HG02885 (cell line): ENCODE data around the gene TFEB.
"Not testable (repeated sequence)": the region's sequence is repeated elsewhere in the genome, so short reads cannot be mapped to it uniquely, and the experiment has no call there.

Source experiments
- ATAC-seq: cut with Tn5 transposase; IDR thresholded peaks from one replicate; pipeline ENCODE4 v1.9.1; 2021; ENCODE audit warnings: mild to moderate bottlenecking; ENCODE audit not compliant: unreplicated experiment, poor library complexity

TFEB gene

DNA sequence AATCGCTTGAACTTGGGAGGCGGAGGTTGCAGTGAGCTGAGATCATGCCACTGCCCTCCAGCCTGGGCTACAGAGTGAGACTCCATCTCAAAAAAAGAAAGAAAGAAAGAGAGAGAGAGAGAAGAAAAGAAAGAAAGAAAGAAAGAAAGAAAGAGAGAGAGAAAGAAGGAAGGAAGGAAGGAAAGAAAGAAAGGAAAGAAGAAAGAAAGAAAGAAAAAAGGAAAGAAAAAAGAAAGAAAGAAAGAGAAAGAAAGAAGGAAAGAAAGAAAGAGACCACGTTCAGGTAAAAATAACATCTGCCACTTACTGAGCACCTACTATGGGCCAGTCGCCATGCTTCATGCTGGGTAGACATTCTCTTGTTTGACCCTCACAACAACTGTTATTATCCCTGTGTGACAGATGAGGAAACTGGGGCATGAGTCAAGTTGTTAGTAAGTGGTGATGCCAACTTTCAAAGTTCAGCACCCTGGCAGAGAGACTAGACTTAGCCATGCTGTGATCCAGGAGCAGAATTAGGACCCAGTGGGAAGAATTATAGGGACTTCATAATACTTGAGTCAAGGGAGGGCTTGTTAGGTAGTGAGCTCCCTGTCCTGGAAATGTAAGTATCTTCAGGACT is 30.7 kb upstream of the TFEB start:
- ATAC-seq = not testable (repeated sequence)

DNA sequence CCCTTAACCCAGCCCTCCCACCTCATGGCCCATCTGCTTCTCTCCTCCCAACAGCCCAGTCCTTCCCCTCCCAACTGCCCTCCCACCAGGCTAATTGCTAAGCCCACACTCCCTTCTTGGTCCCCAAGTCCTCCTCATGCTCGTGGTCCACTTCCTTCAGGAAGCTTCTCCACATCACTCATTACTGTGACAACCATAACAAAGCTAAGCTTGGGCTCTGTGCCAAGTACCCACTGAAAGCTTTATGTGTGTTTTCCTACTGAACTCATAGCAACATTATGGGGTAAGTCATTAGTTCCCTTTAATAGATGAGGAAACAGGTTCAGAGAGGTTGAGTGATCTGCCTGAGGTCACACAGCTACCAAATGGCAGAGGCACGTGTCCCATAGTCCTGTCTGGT is 28.1 kb upstream of the TFEB start:
- ATAC-seq = no peak

DNA sequence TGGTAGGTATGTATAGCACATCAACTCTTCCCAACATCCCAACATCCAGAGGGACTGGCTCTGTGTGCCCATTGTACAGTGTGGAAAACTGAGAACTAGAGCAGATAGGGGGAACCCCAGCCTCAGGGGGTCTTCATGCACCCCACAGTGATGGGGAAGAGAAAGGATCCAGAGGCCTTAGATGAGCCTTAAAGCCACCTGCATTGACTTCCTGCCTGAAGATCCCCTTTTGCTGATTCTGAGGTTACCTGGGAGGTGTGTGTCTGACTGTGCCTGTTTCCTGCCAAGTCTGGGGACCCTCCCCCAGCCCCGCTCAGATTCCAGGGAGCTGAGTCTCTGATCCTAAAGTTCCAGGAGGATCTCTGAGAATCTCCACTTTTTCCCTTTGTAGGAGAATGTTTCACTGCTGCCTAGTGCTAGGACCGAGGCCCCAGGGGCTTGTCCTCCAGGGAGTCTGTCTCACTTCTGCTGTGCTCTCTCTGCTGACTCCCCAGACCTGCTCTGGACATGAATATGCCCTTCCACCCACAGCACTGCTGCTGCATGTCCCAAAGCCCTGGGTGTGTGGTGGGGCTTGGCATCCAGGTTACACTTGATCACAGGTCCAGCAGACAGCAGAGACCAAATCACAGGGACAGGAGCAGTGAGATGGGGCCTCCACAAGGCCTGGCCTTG is 24.6 kb upstream of the TFEB start:
- ATAC-seq = no peak

DNA sequence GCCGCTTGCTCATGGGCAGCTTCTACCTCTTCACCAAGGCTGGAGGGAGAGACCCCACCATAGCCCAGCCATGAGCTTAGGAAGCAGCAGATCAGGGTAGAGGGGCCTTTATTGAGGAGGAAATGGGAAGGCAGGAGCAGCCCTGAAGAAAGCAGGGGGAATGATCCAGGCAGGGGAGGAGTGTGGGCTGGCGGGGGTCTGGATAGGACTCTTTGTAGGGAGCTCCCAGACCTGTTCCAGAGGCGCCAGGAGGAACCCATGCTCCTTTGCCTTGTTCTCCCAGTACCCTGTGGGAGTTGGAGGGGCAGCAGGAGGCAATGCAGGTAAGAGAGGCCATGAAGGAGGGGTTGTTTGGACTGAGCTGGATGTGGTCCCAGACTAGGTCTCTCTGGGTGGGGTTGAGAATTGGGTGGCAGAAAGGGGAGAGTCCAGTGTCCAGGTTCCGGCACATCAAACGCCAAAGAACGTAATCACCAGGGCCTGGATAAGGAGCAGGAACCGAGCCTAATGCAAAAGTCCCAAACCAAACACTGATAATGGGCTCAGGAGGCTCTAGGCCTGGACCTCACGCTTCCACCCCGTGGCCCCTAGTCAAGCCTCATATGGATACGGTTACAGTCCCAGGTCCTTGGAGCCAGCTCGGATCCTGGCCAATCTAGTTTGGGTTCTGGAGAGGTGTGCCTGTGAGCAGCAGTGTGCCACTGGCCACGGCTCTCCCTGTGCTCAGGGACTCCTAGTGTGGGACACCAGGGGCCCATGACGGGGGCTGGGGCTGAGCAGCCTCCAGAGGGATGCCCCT is 23.9 kb upstream of the TFEB start:
- ATAC-seq = no peak

- no peak for ATAC-seq
These were observed 23.2 kb upstream of the TFEB start for GRCh38 chr6:41758641-41759035.

GRCh38 chr6:41757931-41758640 is 22.7 kb upstream of the TFEB start:
- no peak for ATAC-seq

DNA sequence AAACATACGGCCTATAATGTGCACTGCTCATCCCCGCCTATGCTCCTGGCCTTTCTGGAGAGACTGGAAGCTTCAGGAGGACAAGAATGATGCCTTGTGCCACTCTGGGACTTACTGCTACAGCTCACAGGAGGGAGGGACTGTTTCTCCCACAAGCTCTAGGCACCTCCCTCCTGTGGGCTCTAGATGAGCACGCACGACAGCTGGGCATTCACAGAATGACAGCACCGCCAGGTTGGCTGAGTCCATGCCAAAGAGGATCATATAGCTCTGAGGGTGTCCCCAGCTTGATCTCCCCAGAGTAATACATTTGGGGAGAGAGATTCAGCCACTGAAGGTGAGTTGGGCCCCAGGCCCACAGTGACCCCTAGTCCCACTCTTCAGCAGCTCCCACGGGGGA is 21.9 kb upstream of the TFEB start:
- ATAC-seq = no peak

DNA sequence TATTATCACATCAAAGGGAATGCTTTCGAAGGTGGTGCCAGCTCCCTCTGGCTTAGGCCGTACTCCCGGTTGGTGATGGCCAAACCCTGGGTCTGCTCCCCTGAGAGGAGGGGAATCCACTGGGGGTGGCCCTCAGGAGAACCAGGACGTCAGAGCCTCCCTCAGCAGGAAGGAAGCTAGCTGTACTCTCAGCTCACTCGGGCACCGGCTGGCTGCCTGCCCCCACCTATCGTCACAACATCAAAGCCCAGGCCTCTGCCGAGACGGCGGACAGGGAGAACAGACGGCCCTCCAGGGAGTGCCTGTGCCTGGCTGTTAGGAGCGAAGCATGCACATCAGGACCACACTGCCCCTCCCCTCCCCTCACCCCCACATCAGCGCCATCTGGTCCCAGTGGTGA is 20.9 kb upstream of the TFEB start:
- ATAC-seq = no peak

GRCh38 chr6:41755895-41756294 is 20.5 kb upstream of the TFEB start:
- no peak for ATAC-seq

DNA sequence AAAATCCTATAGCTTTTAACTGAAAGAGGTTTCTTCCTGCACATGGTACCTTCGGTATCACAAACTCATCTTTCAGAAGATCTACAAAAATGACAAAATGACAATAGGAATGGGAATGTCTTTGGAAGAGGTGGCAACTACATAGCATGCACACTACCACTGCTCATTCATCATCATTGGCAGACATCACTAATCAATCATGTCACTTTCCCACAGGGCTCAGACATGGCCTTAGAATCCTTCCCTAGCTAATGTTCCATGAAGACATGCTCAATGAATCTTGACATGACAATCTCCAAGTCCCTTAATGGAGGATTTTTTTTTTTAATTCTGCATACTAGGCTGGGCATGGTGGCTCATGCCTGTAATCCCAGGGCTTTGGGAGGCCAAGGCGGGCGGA is 15.0 kb upstream of the TFEB start:
- ATAC-seq = no peak

DNA sequence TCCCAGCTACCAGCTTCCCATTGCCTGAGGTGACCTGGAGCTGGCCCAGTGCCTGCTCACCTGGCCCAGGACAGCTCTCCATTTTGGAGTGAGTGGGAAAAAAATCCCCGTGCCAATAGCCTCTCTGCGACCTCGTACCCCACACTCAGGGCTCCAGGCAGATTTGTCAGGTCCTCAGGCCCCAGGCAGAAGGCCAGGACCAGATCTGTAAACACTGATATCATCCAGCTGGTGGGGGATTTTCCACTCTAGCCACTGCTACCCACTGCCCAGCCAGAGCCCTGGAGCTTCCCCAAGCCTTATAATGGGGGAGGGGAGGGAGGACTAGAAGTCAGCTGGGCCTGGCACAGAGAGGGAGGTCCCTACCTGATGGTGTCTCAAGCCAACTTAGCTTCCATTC is 13.1 kb upstream of the TFEB start:
- ATAC-seq = no peak

GRCh38 chr6:41748102-41748477 is 12.7 kb upstream of the TFEB start:
- ATAC-seq = no peak

GRCh38 chr6:41747256-41748101 is 12.1 kb upstream of the TFEB start, which contains the start of gene PGC:
TSS of gene PGC (minus strand) at chr6:41747397. CDS start at chr6:41747334, 63 bp downstream.
- no peak for ATAC-seq

- ATAC-seq = no peak
These were observed 10.7 kb upstream of the TFEB start for GRCh38 chr6:41746107-41746506.

GRCh38 chr6:41744236-41744787 is 8.9 kb upstream of the TFEB start:
- no peak for ATAC-seq

GRCh38 chr6:41743406-41744235 is 8.2 kb upstream of the TFEB start:
- ATAC-seq = no peak

- no peak for ATAC-seq
These were observed 6.5 kb upstream of the TFEB start for GRCh38 chr6:41741625-41742490.
